Esophagus (tissue), 2 donors: ENCODE results near the gene OLFML3. TPM values are rescaled to one million over a fixed set of nuclear protein-coding genes. Genes with fewer than 3 reads are reported as not detected.

Experiments
- H3K27ac ChIP-seq, 2 donors: one replicate each; pipeline ENCODE4 v1.5.1; 2013; ENCODE audit warnings: low read depth in 2 of 2, mild to moderate bottlenecking in 2 of 2, inconsistent platforms in 1 of 2, low read length in 1 of 2, moderate library complexity in 1 of 2
- H3K27me3 ChIP-seq, 2 donors: one replicate each; pipeline ENCODE4 v1.6.1; 2013; ENCODE audit warnings: low read length in 2 of 2, control low read depth in 1 of 2, mild to moderate bottlenecking in 1 of 2; ENCODE audit not compliant: insufficient read depth in 2 of 2, control insufficient read depth in 1 of 2
- H3K36me3 ChIP-seq, 2 donors: one replicate each; pipeline ENCODE4 v1.6.1; 2013; ENCODE audit warnings: low read length in 1 of 2; ENCODE audit not compliant: control insufficient read depth in 2 of 2, insufficient read depth in 2 of 2
- H3K4me1 ChIP-seq, 2 donors: one replicate each; pipeline ENCODE4 v1.6.1; 2013; ENCODE audit warnings: low read length in 1 of 2; ENCODE audit not compliant: control insufficient read depth in 2 of 2, insufficient read depth in 2 of 2
- H3K4me3 ChIP-seq, 2 donors: one replicate each; pipeline ENCODE4 v1.5.1; 2013; ENCODE audit warnings: low read length in 2 of 2, mild to moderate bottlenecking in 2 of 2, low read depth in 1 of 2, moderate library complexity in 1 of 2
- H3K9me3 ChIP-seq, 2 donors: one replicate each; pipeline ENCODE4 v1.6.1; 2013; ENCODE audit warnings: mild to moderate bottlenecking in 2 of 2, low read depth in 1 of 2, low read length in 1 of 2, moderate library complexity in 1 of 2; ENCODE audit not compliant: control insufficient read depth in 2 of 2, insufficient read depth in 1 of 2
- WGBS, 2 donors: extraction: QIAGEN DNeasy Blood & Tissue Kit; methylation state at CpG; one replicate each; pipeline ENCODE4 v1.1.7; 2013; 5-methylcytosine and 5-hydroxymethylcytosine counted together
- polyA plus RNA-seq, 2 donors: library from polyadenylated mRNA; stranded (reverse); fragments of 200-250 nt; gene quantifications; one replicate each; pipeline ENCODE4 v1.2.3, GENCODE V29; 2013
- donor health status: healthy with polysubstance abuse.
- donor health status: Bipolar disorder and iron deficiency.

OLFML3 gene
- polyA plus RNA-seq, 2 donors = 4.7 to 6.7 TPM

DNA sequence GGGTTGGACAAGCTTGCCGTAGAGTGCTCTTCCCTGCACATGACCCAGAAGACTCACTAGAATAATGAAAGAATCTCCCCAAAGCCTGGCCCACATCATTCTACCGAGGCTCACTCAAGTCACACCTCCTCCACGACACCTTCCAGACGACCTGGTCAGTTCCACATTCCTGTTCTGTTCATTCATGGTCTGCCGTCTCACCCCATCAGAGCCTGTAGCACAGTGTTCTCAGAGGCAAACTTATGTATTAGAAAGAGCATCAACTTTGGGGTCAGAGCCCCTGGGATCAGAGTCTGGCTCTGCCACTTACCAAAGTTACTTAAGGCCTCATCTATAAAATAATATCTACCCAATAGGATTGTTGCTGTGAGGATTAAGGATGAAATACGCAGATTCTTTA, 7.5 kb downstream of the OLFML3 start:
- H3K4me1 ChIP-seq = peaks cover 0 to 5% of the 10 kb centered on the region in 2 donors
- no peak overlapping the region for H3K27ac ChIP-seq
- 85% methylated on average over 6 of the region's 6 CpGs for WGBS, 2 donors
- H3K4me3 ChIP-seq = no peak overlapping the region
- no peaks in the 10 kb centered on the region for H3K27me3 ChIP-seq
- H3K36me3 ChIP-seq = no peaks in the 10 kb centered on the region
- H3K9me3 ChIP-seq = no peaks in the 10 kb centered on the region

DNA sequence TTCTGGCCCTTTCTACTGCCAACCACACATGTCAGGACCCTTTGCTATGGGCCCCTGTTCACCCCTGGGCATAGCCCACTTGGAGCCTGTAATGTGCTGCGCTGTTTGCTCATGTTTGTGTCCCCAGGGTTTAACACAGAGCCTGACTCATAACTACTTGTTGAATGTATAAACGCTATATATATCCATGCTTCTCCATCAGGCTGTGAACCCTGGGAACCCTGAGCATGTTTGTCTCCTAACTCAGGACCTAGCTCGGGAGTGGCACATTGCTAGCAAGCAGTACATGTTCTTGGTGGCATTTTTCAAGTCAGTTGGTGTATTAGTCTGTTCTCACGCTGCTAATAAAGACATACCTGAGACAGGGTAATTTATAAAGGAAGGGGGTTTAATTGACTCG, 8.0 kb downstream of the OLFML3 start:
- Histone ChIP-seq H3K27me3 (no peaks in the 10 kb centered on the region), H3K9me3 (no peaks in the 10 kb centered on the region), H3K36me3 (no peaks in the 10 kb centered on the region), H3K4me3 (no peak overlapping the region), H3K27ac (no peak overlapping the region), H3K4me1 (peaks cover 0 to 5% of the 10 kb centered on the region in 2 donors)
- WGBS, 2 donors = 70 to 71% methylated on average over 5 of the region's 5 CpGs

DNA sequence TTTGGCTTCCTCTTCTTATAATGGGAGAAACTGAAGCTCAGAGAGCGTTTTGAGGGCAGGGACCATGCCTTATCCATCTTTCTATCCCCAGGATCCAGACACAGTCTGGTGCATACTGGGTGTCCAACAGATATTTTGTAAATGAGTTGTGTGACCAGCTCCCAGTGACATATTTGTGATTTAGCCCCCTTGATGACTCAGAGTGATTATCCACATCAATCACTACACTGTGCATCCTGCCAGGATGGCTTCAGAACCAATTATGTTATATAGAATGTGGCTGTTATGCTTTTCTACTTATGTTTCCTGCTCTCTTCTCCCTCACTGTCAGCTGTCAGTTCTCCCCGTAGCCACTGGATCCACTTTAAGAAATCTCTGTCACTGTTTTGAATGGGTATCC, 11.3 kb downstream of the OLFML3 start:
- no peaks in the 10 kb centered on the region for H3K4me1 ChIP-seq
- H3K9me3 ChIP-seq = peaks cover 0 to 2% of the 10 kb centered on the region in 2 donors
- no peaks in the 10 kb centered on the region for H3K36me3 ChIP-seq
- H3K4me3 ChIP-seq = no peak overlapping the region
- H3K27ac ChIP-seq = no peak overlapping the region
- 58 to 59% methylated on average over 2 of the region's 2 CpGs for WGBS, 2 donors
- H3K27me3 ChIP-seq = no peaks in the 10 kb centered on the region

- 93 to 94% methylated on average over 4 of the region's 4 CpGs for WGBS, 2 donors
These were observed 11.7 kb downstream of the OLFML3 start for GRCh38 chr1:113990961-113991360.

GRCh38 chr1:113991467-113991997, 12.3 kb downstream of the OLFML3 start:
- Histone ChIP-seq H3K4me3 (no peak overlapping the region), H3K27me3 (no peaks in the 10 kb centered on the region), H3K27ac (no peak overlapping the region), H3K4me1 (no peaks in the 10 kb centered on the region), H3K36me3 (no peaks in the 10 kb centered on the region), H3K9me3 (peaks cover 0 to 2% of the 10 kb centered on the region in 2 donors)
- 88 to 95% methylated on average over 5 of the region's 5 CpGs for WGBS, 2 donors

More at GRCh38 chr1:113990961-113991360, 11.7 kb downstream of the OLFML3 start:
- Histone ChIP-seq H3K36me3 (no peaks in the 10 kb centered on the region), H3K9me3 (peaks cover 0 to 2% of the 10 kb centered on the region in 2 donors), H3K4me3 (no peak overlapping the region), H3K27ac (no peak overlapping the region), H3K27me3 (no peaks in the 10 kb centered on the region), H3K4me1 (no peaks in the 10 kb centered on the region)

GRCh38 chr1:113993072-113993471, 13.8 kb downstream of the OLFML3 start:
- Histone ChIP-seq H3K36me3 (no peaks in the 10 kb centered on the region), H3K4me3 (no peak overlapping the region), H3K4me1 (no peaks in the 10 kb centered on the region), H3K9me3 (peaks cover 0 to 2% of the 10 kb centered on the region in 2 donors), H3K27ac (no peak overlapping the region), H3K27me3 (no peaks in the 10 kb centered on the region)
- 90 to 96% methylated on average over 5 of the region's 5 CpGs for WGBS, 2 donors

- no peaks in the 10 kb centered on the region for H3K27me3 ChIP-seq
- no peaks in the 10 kb centered on the region for H3K36me3 ChIP-seq
- no peak overlapping the region for H3K27ac ChIP-seq
- H3K4me1 ChIP-seq = no peaks in the 10 kb centered on the region
- no peak overlapping the region for H3K4me3 ChIP-seq
- 77 to 86% methylated on average over 2 of the region's 2 CpGs for WGBS, 2 donors
- peaks cover 0 to 2% of the 10 kb centered on the region in 2 donors for H3K9me3 ChIP-seq
These were observed 14.5 kb downstream of the OLFML3 start for GRCh38 chr1:113993766-113994165.

GRCh38 chr1:113995382-113995781, 16.1 kb downstream of the OLFML3 start:
- 94 to 98% methylated on average over 2 of the region's 2 CpGs for WGBS, 2 donors
- peaks cover 0 to 2% of the 10 kb centered on the region in 2 donors for H3K9me3 ChIP-seq
- no peaks in the 10 kb centered on the region for H3K4me1 ChIP-seq
- H3K36me3 ChIP-seq = no peaks in the 10 kb centered on the region
- H3K4me3 ChIP-seq = no peak overlapping the region
- no peak overlapping the region for H3K27ac ChIP-seq
- H3K27me3 ChIP-seq = no peaks in the 10 kb centered on the region

DNA sequence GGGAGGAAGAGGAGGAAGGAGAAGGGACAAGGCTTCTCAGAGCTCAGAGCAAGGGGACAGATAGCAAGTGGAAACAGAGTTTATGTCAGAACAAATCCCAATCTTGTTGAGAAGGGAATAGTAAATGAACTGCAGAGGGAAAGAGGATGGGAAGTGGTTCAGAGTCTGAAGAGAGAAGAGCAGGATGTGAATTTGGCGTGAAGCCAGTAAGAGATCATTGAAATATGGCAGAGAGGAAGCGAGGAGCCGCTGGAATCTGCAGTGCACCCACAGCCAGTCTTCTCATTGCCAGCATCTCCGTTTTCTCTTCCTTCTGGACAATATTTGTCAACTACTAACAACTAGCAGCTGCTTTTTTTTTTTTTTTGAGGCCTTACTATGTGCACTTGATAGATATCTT, 19.1 kb downstream of the OLFML3 start:
- 35 to 38% methylated on average over 4 of the region's 4 CpGs for WGBS, 2 donors
- Histone ChIP-seq H3K4me1 (no peaks in the 10 kb centered on the region), H3K27ac (no peak overlapping the region), H3K27me3 (peaks cover 0 to 3% of the 10 kb centered on the region in 2 donors), H3K9me3 (peaks cover 0 to 2% of the 10 kb centered on the region in 2 donors), H3K36me3 (no peaks in the 10 kb centered on the region), H3K4me3 (no peak overlapping the region)

- Histone ChIP-seq H3K4me3 (no peak overlapping the region), H3K9me3 (peaks cover 0 to 2% of the 10 kb centered on the region in 2 donors), H3K36me3 (no peaks in the 10 kb centered on the region), H3K27ac (no peak overlapping the region), H3K27me3 (peaks cover 0 to 3% of the 10 kb centered on the region in 2 donors), H3K4me1 (no peaks in the 10 kb centered on the region)
- 78 to 92% methylated on average over 2 of the region's 2 CpGs for WGBS, 2 donors
These were observed 20.0 kb downstream of the OLFML3 start for GRCh38 chr1:113999233-113999632.
